LHCN-M2 (cell line): Measurements from ENCODE around the gene SCRG1. TPM values are rescaled to one million over a fixed set of nuclear protein-coding genes. Genes with fewer than 3 reads are reported as not detected.

Experiments used
- DNase-seq: peaks from one replicate; pipeline ENCODE4 v3.0.0-alpha.2; 2012; ENCODE audit warnings: low read depth
- polyA plus RNA-seq: library from polyadenylated mRNA; unstranded; fragments of >200 nt; gene quantifications from one replicate; pipeline ENCODE4 v1.2.1, GENCODE V29; 2012; ENCODE audit warnings: missing spikeins
- total RNA-seq: library from RNA; depleted of rRNA; stranded (reverse); fragments of >200 nt; gene quantifications from 2 replicates; pipeline ENCODE4 v1.2.3, GENCODE V29; 2014; rRNA removed

SCRG1 gene
- not detected in 2 replicates for total RNA-seq
- 0.05 TPM for polyA plus RNA-seq

DNA sequence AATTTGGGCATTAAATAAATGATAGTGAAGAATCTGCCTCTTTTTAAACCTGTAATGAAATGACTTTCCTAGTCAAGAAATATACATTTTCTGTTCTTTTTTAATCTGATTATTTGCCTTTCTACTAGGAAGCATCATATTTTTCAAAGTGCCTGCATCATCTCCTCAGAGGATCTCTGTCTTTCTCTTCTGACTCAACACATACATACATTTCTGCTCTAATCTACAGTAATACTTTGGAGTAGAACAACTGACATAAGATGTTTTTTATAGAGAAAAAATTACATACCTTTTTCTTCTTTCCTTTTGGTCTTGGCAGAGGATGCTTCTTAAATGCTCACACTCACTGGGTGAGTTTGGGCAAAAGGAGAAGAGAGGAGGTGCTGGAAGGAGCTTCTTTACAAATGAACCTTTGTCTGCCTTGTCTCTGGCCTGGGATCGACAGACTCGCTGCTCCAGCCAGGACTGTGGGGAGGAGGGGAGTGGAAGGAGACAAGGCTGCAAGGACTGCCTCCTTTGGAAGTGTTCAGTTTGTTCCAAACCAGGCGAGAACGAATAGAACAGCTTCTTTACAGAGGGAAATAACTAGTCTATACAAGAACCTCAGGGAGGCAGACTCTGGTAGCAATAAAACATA is at the start of gene SCRG1:
TSS of gene SCRG1 (minus strand) at position 338 of the 637 bp plus-strand sequence. CDS start 7,702 bp downstream, outside the sequence.
- DNase-seq, result no peak

DNA sequence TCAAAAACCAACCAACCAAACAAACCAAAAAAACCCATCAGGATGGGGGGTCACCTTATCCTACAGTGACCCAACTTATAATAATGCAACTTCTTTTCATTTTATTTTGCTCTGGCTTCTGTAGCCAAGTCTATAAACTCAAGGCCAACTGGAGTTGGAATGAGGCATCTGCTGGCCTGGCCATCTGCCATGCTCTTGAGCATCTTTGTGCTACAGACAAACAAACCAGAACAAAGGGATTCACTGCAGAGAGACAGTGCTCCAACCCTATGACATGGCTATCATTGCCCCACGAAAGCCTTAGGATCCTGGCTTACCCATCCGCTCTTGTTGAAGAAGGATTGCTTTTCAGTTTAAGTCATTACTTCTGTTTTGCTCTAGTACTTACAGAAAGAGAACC is 49.2 kb upstream of the SCRG1 start:
- peak; percentile 87 for DNase-seq

DNA sequence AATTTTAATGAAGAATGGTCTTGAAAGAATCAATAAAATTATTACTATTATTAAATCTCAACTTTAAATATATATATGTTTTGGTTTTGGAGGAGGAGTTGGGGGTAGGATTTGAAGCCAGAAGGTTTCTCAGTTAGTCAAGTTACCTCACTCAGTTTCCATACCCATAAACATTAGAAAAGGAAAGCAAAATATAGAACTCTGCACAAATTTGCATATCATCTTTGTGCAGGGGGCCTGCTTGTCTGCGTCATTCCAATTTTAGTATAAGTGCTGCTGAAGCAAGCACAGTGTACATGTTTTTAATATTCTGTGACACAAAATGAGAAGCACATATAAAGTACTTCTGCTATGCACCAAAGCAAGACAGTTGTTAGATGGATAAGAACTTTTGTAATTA is 47.5 kb upstream of the SCRG1 start:
- no peak for DNase-seq

DNA sequence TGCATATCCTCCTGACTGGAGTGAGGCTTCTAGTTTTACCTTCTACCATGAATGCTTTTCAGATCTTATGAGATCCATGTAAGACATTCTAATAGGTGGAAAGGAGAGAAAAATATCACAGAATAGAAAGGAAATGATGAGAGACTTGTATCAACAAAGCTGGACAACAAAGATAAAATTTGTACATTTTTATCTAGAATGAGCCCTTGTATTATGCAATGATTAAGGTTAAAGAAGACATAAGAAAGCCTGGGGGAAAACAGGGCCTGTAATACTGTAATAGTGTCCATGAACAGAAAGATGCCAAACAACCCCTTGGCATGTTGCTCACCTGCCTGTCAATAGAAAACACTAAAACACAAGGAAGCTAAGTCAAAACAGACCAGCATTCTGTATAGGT is 44.2 kb upstream of the SCRG1 start:
- no peak for DNase-seq

DNA sequence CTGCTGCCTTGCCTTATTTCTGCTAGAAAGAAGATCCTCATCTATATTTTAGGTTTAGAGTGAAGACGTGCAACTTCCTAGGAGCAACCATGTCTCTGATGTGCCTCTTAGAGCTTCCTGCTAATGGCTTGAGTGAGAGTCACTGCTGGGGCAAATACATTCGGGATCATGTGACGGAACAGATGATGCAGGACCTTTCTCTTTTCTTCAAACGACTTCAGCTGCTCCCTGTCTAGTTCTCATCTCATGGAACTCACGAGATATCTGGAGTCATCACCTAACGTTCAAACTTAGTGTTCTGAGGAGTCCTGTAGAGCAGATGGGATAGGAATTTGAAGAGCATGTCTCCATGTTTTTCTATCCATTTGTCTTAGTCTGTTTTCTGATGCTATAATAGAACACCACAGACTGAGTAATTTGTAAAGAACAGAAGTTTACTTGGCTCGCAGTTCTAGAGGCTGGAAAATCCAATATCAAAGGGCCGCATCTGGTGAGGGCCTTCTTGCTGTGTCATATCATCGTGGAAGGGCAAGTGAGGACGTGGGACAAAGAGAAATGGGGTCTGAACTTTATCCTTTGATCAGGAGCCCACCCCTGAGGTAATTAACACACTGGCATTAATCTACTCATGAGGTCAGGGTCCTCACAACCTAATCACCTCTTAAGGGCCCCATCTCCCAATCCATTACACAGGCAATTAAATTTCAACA is 43.5 kb upstream of the SCRG1 start:
- DNase-seq, result no peak

DNA sequence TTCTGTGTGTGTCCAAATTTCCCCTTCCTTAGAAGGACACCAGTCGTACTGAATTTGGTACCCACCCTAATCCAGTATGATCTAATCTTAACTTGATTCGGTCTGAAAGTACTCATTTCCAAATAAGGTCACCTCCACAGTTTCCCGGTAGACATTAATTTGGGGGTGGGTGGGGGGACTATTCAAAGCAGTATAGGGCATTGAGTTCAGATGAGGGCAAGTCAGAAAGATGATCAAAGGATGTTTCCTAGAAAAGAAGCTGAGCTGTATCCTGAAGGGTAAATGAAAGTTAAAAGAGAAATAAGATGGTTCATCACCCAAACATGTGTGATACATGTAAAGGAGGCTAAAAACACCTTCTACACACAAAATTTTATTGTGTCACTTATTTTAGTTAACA is 42.0 kb upstream of the SCRG1 start:
- DNase-seq, result no peak

DNA sequence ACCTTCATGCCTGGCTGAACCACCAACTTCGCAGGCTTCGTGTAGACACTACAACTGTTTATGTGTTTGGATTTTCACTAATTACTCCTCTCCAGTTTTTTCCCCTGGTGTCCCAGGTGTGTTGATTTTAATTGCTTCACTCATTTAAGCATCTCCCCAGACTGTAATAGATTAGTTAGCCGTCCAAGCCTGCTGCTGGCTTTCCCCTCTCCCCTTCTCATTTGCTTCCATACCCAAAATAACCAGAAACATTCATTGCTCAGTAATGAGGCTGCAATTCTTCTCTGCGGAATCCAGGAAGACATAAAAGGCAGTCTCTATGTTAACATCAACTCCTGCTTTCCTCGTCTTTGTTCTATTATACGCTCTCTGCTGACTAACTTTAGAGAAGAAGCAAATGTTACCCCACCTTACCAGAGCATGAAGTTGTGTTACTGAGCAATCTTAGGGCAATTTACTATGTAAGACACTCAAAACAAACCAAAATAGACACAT is 37.9 kb upstream of the SCRG1 start:
- DNase-seq, result no peak

DNA sequence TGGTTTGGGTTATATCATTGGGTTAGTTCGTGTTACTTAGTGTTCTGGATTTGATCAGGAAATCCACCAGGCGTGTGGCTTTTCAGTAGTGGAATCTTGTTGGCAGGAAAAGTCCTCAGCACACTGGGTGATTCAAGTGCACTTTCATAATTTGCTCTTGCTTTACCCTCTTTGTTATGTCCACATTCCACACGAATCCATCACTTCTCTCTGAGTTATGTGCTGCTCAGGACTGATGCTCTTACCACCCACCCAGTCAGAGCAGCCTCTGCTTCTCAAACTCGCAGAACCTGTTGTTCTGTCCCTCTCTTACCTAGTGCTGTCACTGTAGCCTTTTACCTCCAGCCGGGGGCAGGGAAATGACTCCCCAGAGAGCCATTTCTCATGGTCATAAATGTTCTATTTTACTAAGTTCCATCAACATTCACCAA is 37.2 kb upstream of the SCRG1 start:
- peak; percentile 71 for DNase-seq

DNA sequence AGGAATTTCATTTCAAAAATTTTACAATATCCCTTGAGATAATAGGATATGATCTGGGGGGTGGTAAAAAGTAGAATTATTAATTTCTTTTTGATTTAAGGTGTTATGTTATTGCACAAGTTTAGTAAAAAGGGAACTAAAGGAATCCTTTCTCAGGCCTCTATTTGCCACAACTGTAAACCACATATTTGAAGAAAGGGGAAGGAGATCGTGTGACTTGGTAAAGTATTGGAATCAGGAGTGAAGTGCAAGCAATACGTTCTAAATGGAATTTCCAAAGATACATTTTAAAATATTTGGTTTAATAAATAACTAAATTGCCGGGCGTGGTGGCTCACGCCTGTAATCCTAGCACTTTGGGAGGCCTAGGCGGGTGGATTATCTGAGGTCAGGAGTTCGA is 35.3 kb upstream of the SCRG1 start:
- no peak for DNase-seq

DNA sequence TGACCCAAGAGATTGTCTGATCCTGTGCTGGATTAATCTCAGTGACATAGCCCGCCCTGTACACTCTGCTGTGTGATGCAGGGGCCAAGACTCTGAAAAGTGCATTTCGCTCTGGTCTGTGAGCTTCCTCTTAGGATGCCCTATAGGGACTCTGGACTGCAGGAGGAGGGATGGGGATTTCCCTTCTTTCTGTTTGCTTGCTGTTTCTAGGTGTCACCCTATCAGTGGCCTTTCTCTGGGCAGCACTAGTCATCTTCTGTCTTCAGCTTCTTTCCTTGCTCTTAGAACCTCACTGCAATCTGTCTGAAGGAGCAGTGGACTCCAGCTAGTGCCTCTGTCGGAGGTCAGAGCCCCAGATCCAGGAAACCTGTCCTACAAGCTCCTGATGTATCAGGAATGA is 34.5 kb upstream of the SCRG1 start:
- DNase-seq, result no peak

DNA sequence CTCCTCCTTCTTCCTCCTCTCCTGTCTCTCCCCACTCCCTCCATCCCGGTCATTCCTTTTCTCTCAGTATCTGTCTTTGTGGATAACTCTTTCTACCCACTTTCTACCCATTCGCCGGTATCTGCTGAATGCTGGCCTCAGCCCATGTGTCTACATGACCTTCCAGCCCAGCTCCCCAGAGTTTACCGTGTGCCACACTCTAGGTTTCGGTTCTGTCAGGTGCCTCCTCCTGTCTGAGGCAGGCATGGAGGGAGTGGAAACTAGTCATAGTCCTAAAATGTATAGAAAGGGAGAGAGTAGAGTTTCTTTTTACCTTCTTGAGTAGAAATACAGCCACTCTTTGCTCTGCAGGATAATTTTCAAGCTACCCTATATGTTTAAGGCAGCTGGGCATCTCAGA is 33.5 kb upstream of the SCRG1 start:
- DNase-seq, result no peak

DNA sequence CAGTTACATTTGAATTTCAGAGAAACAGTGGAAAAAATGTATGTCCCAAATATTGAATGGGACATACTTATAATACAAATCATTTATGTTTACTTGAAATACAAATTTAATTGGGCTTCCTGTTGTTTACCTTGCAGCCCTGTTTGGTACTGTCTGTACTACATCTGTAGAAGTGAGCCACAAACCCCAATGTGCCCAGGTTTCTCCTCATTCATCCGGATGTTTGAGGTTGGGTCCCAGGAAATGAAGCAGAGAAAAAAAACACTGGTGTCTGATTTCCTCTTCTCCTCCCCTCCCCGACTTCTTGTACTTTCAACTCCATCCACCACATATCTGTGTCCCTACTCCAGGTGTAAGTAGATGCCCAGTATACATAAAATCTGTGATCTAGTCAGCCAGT is 27.1 kb upstream of the SCRG1 start:
- no peak for DNase-seq

DNA sequence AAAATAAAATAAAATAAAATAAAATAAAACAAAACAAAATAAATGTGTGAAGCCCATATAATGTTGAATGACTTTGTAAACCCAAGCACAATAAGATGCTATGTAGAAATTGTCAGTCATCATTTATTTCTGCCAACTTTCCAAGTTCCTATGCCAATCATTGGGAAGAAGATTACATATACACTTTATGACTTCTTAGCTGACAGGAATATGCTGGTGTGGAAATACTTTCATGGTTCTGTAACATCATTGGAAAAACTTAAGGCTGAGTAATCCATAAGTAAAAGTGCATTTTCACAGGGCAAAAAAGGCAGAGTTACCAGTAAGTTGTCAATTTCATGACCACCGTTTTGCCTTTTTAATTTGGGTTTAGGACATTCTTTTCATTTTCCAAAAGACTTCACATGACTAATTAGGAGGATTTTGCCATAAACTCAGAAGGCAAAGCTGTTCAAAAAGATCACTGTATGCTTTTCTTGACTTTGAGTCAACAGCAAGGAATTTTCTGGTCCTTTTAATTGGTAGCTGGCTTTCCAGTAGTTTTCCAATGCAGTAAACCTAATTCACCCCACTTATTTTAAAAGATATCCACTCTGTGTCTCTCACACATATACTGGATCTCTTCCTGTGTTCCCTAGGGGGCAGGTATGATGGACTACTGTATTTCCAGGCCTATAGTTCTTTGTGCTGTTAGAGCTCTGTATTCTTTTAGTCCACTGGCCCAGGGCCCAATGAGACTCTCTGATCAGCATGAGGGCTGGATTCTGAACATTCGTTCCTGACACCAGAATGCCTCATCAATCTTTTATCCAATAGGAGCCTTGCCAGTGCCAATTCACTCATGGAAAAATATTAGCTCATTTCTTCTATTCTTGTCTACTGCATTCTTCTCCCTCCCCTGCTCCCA is 26.2 kb upstream of the SCRG1 start:
- DNase-seq, result peak; percentile 87

DNA sequence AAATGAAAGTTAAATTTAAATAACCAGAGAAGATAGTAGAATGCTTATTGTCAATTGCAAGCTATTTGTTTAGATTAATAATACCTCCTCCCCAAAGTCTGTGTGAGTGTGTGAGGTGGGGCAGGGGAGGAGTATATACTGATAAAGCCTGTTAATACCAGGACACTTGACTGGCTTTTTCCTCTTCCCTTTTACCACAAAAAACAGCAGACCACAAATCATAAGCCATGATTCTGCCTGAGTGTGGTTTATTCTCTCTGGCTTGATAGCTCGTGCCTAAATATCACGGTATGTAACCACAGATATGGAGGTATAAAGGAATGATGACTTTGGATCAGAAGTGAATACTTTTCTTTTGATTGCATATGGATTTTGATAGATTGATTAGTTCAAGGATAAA is 21.9 kb upstream of the SCRG1 start:
- no peak for DNase-seq

DNA sequence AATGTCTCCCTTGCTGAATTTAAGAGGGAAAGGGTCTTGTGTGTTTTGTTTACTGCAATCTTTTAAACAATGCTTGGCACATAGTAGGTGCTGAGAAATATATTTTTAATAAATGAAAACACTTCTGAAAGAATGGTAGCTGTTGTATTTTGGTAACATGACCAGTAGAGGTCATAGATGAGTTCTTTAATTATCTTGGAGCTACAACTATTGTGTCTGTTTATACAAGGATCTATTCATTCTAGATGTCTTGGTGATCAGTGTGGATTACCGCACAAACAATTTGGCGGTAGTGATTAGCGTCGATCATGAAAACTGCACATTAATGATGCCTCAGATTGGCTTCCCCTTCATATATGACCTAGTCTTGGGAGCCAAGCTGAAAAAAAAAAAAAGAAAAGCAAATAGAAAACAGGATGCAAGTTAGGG is 21.4 kb upstream of the SCRG1 start:
- DNase-seq, result peak; percentile 35

DNA sequence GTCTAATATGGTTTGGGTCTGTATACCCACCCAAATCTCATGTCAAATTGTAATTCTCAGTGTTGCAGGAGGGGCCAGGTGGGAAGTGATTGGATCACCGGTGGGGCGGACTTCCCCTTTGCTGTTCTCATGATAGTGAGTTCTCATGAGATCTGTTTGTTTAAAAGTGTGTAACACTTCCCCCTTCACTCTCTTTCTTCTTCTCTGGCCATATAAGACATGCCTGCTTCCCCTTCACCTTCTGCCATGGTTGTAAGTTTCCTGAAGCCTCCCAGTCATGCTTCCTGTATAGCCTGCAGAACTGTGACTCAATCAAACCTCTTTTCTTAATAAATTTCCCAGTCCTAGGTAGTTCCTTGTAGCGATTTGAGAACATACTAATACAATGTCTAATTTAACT is 19.7 kb upstream of the SCRG1 start:
- DNase-seq, result no peak

DNA sequence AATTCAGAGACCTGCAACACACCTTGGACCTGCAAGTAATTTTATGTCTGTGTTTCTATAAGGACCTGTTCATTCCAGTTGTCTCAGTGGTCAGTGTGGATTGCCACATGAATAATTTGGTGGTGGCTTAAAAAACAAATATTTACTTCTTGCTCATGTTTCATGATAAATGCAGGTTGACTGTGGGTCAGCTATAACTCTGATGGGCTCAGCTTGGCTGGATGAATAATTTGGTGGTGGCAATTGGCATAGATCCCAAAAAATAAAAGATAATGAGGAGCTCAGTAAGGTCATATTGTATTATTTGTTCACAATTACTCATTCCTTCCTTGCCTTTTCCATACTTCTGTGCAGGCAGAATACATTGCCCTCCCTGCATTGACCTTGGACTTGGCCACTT is 18.9 kb upstream of the SCRG1 start:
- DNase-seq, result no peak

DNA sequence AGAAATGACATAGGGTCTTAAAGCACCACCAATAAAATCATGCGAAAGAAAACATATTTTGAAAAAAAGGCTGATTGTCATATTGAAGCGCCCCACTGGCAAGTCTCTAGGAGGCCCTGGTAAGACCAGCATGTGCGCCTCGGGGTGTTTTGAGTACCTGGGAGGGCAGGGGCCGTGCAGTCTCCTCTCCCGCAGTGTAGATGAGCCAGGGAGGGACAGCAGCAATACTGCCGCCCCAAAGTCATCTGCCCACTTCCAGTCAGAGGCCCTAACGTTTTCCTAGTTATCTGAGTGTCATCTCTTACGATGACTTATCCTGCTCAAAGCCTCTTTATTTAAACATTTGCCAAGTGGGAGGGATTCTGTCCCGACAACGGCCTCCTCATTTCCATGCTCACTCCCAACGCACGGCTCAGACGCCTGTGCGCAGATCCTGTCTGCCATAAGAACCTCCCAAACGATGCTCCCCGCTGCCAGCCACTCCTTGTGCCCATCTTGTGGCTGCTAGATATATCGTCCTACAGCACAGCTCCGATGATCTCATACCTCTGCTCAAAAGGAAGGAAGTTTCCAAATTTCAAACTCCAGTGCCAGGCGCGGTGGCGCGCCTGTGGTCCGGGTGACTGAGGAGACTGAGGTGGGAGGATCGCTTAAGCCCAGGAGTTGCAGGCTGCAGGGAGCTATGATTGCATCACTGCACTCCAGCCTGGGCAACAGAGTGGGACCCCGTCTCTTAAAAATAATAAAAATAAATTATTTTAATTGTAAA is 17.2 kb upstream of the SCRG1 start:
- no peak for DNase-seq

DNA sequence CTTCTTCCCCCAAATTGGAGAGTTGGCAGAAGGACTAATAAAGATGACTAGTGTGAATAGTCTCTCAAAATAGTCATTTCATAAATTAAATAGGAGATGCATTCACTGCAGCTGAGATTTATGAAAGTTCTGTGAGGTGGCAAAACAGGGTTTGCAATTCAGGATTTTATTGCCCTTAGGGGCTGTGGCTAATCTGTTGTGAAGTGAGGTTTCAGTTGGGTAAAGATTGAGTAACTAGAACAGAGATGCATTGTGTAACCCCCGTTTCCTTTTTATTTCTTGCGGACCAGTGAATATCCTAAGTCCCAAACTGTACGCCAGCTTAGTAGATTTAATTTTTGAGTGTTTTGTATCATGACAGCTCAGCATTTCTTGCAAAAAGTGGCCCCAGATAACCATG is 16.2 kb upstream of the SCRG1 start:
- DNase-seq, result no peak

DNA sequence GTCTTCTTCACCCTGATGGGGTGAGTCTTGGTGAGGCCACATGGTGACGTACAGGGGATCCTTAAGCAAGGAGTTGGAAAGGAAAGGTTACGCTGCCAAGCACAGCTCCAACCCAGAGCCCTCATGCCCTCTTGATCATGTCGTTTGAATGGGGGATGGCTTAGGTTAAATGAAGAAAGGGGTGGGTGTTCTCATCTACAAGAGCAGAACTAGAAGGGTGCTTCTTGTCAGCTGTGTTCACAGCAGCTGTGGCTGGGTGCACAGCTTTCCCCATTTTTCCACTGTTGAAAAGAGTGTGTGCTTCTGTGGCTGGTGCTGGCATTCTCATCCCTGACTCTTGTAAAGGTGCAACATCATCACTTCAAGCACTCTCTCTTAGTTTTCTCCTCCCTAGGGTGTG is 15.5 kb upstream of the SCRG1 start:
- DNase-seq, result no peak

DNA sequence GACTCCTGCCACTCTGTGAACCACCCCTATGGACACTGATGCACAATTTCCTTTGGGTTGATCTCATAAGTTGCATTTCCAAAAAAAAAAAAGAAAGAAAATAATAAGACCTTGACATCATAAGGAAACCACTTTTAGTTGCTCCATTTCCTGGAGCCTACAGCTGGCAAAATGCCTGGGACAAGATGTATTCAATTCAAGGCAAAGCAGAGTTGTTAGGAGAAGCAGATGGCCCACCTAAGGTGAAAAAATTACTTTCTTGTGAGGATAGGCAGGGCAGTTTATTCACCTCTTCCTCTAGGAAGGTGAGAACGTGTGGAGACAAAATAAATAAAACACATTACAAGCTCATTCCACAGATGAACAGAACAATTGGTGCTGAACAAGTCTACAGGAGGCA is 14.1 kb upstream of the SCRG1 start:
- DNase-seq, result no peak
